Esophagus muscularis mucosa (tissue), 4 donors: Measurements from ENCODE around the gene TBATA.

Experiments used
- CTCF ChIP-seq, 3 experiments: fragments of 200-600 bp in 2 of 3; fragments of 450-650 bp in 1 of 3; sonication (generic) in 2 of 3; IDR thresholded peaks; one replicate each; pipeline ENCODE4 v1.5.1; 2017 to 2019; ENCODE audit warnings: antibody characterized with exemption in 3 of 3, mild to moderate bottlenecking in 2 of 3, moderate library complexity in 1 of 3
- EP300 ChIP-seq: sonication (generic); formaldehyde crosslinking; IDR thresholded peaks from one replicate; pipeline ENCODE4 v1.6.1; 2017; ENCODE audit warnings: antibody characterized with exemption
- POLR2A ChIP-seq: fragments of 450-650 bp; IDR thresholded peaks from one replicate; pipeline ENCODE4 v1.6.1; 2017; ENCODE audit warnings: antibody characterized with exemption, moderate library complexity, mild to moderate bottlenecking, low read depth
- POLR2AphosphoS5 ChIP-seq, 2 donors: sonication (generic); formaldehyde crosslinking; IDR thresholded peaks; one replicate each; pipeline ENCODE4 v1.6.1; 2017; ENCODE audit warnings: antibody characterized with exemption in 2 of 2

GRCh38 chr10:70749756-70750155 lies 35.4 kb downstream of the TBATA start:
- TF ChIP-seq CTCF (IDR thresholded peaks at IDR 0.05), result no peak
- no peak for TF ChIP-seq POLR2AphosphoS5 (IDR thresholded peaks at IDR 0.05)
- no peak for TF ChIP-seq POLR2A
- no peak for TF ChIP-seq EP300
